ENCODE data around the gene LRRIQ4. TPM values are rescaled to one million over a fixed set of nuclear protein-coding genes. Genes with fewer than 3 reads are reported as not detected.

The LRRIQ4 gene
- total RNA-seq, 1 donor from 2014 or later: not detected

GRCh38 chr3:169846458-169847193, 34.0 kb downstream of the LRRIQ4 start:
- Histone ChIP-seq H3K36me3 (no peaks in the 10 kb centered on the region), H3K4me3 (no peak overlapping the region), H3K4me1 (no peaks in the 10 kb centered on the region), H3K27ac (replicated peaks) (no peak overlapping the region), H3K27me3 (ENCODE audit: low read depth) (no peaks in the 10 kb centered on the region), H3K9me3 (replicated peaks) (no peaks in the 10 kb centered on the region)
- TF ChIP-seq CTCF (IDR thresholded peaks at IDR 0.05; ENCODE audit: borderline replicate concordance): no peak
- DNase-seq: no peak
- intact Hi-C loops (cut with micrococcal nuclease): no loop called here

- no peaks in the 10 kb centered on the region for H3K36me3 ChIP-seq
- no peaks in the 10 kb centered on the region for H3K9me3 ChIP-seq (replicated peaks)
- no peak for TF ChIP-seq CTCF (IDR thresholded peaks at IDR 0.05; ENCODE audit: borderline replicate concordance)
- no peak overlapping the region for H3K4me3 ChIP-seq
- H3K4me1 ChIP-seq: no peaks in the 10 kb centered on the region
- H3K27ac ChIP-seq (replicated peaks): no peak overlapping the region
- intact Hi-C loops (cut with micrococcal nuclease): no loop called here
- DNase-seq: no peak
- H3K27me3 ChIP-seq (ENCODE audit: low read depth): no peaks in the 10 kb centered on the region
Measured at GRCh38 chr3:169847896-169848295, 35.2 kb downstream of the LRRIQ4 start.

GRCh38 chr3:169848741-169849140, 36.1 kb downstream of the LRRIQ4 start:
- intact Hi-C loops (cut with micrococcal nuclease): no loop called here
- DNase-seq: no peak
- no peaks in the 10 kb centered on the region for H3K27me3 ChIP-seq (ENCODE audit: low read depth)
- H3K27ac ChIP-seq (replicated peaks): no peak overlapping the region
- H3K36me3 ChIP-seq: no peaks in the 10 kb centered on the region
- no peaks in the 10 kb centered on the region for H3K9me3 ChIP-seq (replicated peaks)
- H3K4me3 ChIP-seq: no peak overlapping the region
- no peak for TF ChIP-seq CTCF (IDR thresholded peaks at IDR 0.05; ENCODE audit: borderline replicate concordance)
- H3K4me1 ChIP-seq: no peaks in the 10 kb centered on the region

GRCh38 chr3:169850618-169851017, 37.9 kb downstream of the LRRIQ4 start:
- TF ChIP-seq CTCF (IDR thresholded peaks at IDR 0.05; ENCODE audit: borderline replicate concordance): no peak

GRCh38 chr3:169855514-169855913, 42.8 kb downstream of the LRRIQ4 start:
- no peak for TF ChIP-seq CTCF (IDR thresholded peaks at IDR 0.05; ENCODE audit: borderline replicate concordance)
- Histone ChIP-seq H3K27me3 (ENCODE audit: low read depth) (peaks cover 11% of the 10 kb centered on the region), H3K9me3 (replicated peaks) (no peaks in the 10 kb centered on the region), H3K27ac (replicated peaks) (no peak overlapping the region), H3K36me3 (no peaks in the 10 kb centered on the region), H3K4me3 (no peak overlapping the region), H3K4me1 (no peaks in the 10 kb centered on the region)
- DNase-seq: no peak
- intact Hi-C loops (cut with micrococcal nuclease): no loop called here

More at GRCh38 chr3:169850618-169851017, 37.9 kb downstream of the LRRIQ4 start:
- DNase-seq: no peak
- intact Hi-C loops (cut with micrococcal nuclease): no loop called here
- Histone ChIP-seq H3K27me3 (ENCODE audit: low read depth) (no peaks in the 10 kb centered on the region), H3K4me1 (no peaks in the 10 kb centered on the region), H3K36me3 (no peaks in the 10 kb centered on the region), H3K9me3 (replicated peaks) (no peaks in the 10 kb centered on the region), H3K4me3 (no peak overlapping the region), H3K27ac (replicated peaks) (no peak overlapping the region)
